NCI-H510A (cell line): Measurements from ENCODE around the gene GRPEL2.
"Not testable (repeated sequence)": the region's sequence is repeated elsewhere in the genome, so short reads cannot be mapped to it uniquely, and the experiment has no call there.

Source experiments
- DNase-seq: peaks from one replicate; lab custom pipeline; 2025; lab: John Stamatoyannopoulos, UW

GRPEL2 gene

GRCh38 chr5:149398747-149399266 is 53.5 kb downstream of the GRPEL2 start:
- not testable (repeated sequence) for DNase-seq

DNA sequence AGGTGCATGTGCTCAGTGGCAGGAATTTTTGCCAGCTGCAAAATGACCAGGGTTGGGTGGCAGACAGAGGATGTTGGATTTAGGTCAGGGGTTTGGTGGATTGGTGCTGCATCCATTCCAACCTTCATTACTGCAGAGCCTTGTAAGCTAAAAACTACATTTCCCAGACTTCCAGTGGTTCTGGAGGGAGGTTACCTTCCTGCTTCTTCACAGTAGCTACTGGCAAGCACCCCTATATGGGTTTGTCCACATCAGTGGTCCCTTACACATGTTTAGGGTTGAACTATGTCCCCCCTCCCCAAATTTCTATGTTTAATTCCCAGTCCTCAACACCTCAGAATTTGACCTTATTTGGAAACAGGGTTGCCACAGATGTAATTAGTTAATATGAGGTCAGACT is 54.5 kb downstream of the GRPEL2 start:
- DNase-seq = no peak

GRCh38 chr5:149400304-149400703 is 55.0 kb downstream of the GRPEL2 start:
- no peak for DNase-seq

DNA sequence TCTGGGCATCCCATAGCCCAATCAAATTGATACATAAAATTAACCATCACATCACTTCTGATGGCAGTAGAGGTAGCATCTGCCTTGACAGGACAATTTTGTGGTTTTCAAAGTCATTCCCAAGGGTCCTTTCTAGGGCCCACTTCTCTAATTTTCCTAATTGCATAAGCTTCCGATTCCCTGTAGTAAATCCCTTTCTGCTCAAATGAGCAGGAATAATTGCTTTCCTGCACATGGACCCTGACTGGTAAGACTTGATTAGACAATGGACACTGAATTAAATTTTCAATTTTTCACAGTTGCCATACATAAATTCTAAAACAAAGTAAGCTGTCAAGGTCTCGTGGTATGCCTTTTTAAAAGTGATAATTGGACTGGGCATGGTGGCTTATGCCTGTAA is 55.8 kb downstream of the GRPEL2 start:
- DNase-seq = no peak

GRCh38 chr5:149402291-149402690 is 57.0 kb downstream of the GRPEL2 start:
- DNase-seq = no peak
